ENCODE measurements around the gene MATR3.

The MATR3 gene

GRCh38 chr5:139296862-139297326, 3.4 kb downstream of the MATR3 start:
- CTCF ChIA-PET: no interaction called here
- no peak for DNase-seq (ENCODE audit: extremely low spot score)
- POLR2A ChIA-PET: interaction anchor here (0.7 to 4.4 kb wide), 3 partner anchors 11 to 45 kb away, joined by 3 to 104 read pairs (median 4); no protein-coding TSS in a partner anchor
- TF ChIP-seq SUZ12 (IDR thresholded peaks at IDR 0.05) (no peak), HDGF (IDR thresholded peaks at IDR 0.05; ENCODE audit: borderline replicate concordance) (no peak), SP1 (IDR thresholded peaks at IDR 0.05) (no peak), L3MBTL2 (conservative IDR thresholded peaks at IDR 0.05) (no peak), CTBP1 (IDR thresholded peaks at IDR 0.05; ENCODE audit: borderline replicate concordance) (no peak), PKNOX1 (IDR thresholded peaks at IDR 0.05) (no peak; the same call in 1 of the 2 replicates), FOXK2 (IDR thresholded peaks at IDR 0.05) (no peak), FOXA1 (IDR thresholded peaks at IDR 0.05) (no peak), ELF4 (IDR thresholded peaks at IDR 0.05) (no peak), ZNF384 (IDR thresholded peaks at IDR 0.05) (no peak), TARDBP (IDR thresholded peaks at IDR 0.05) (no peak), FOXM1 (IDR thresholded peaks at IDR 0.05; ENCODE audit: borderline replicate concordance) (no peak), BHLHE40 (IDR thresholded peaks at IDR 0.05; ENCODE audit: borderline replicate concordance) (no peak), NFRKB (IDR thresholded peaks at IDR 0.05) (no peak), LEF1 (IDR thresholded peaks at IDR 0.05; ENCODE audit: borderline replicate concordance) (no peak), ARNT (IDR thresholded peaks at IDR 0.05) (no peak)

GRCh38 chr5:139297439-139298133, 4.0 kb downstream of the MATR3 start:
- ChIA-PET CTCF (no interaction called here), POLR2A (interaction anchor here (1.0 to 4.4 kb wide), 4 partner anchors 10 to 45 kb away, joined by 3 to 104 read pairs (median 5); no protein-coding TSS in a partner anchor)
- TF ChIP-seq FOXK2 (IDR thresholded peaks at IDR 0.05): no peak
- no peak for TF ChIP-seq FOXM1 (IDR thresholded peaks at IDR 0.05; ENCODE audit: borderline replicate concordance)
- TF ChIP-seq SP1 (IDR thresholded peaks at IDR 0.05): no peak
- TF ChIP-seq LEF1 (IDR thresholded peaks at IDR 0.05; ENCODE audit: borderline replicate concordance): 0 out of 2 replicates have a peak, but pooled peaks have one; percentile 19
- no peak for TF ChIP-seq TARDBP (IDR thresholded peaks at IDR 0.05)
- no peak for TF ChIP-seq FOXA1 (IDR thresholded peaks at IDR 0.05)
- no peak for TF ChIP-seq HDGF (IDR thresholded peaks at IDR 0.05; ENCODE audit: borderline replicate concordance)
- TF ChIP-seq NFRKB (IDR thresholded peaks at IDR 0.05): no peak
- TF ChIP-seq CTBP1 (IDR thresholded peaks at IDR 0.05; ENCODE audit: borderline replicate concordance): no peak
- no peak for TF ChIP-seq BHLHE40 (IDR thresholded peaks at IDR 0.05; ENCODE audit: borderline replicate concordance)
- no peak for TF ChIP-seq L3MBTL2 (conservative IDR thresholded peaks at IDR 0.05)
- peak; percentile 71 for TF ChIP-seq PKNOX1 (IDR thresholded peaks at IDR 0.05)
- no peak for TF ChIP-seq ZNF384 (IDR thresholded peaks at IDR 0.05)
- TF ChIP-seq ELF4 (IDR thresholded peaks at IDR 0.05): no peak
- TF ChIP-seq ARNT (IDR thresholded peaks at IDR 0.05): no peak
- DNase-seq (ENCODE audit: extremely low spot score): no peak

- POLR2A ChIA-PET: interaction anchor here (1.0 to 1.2 kb wide), 2 partner anchors 9 to 44 kb away, joined by 3 to 6 read pairs; no protein-coding TSS in a partner anchor
- TF ChIP-seq SUZ12 (IDR thresholded peaks at IDR 0.05): no peak
- TF ChIP-seq ARNT (IDR thresholded peaks at IDR 0.05): no peak
- TF ChIP-seq L3MBTL2 (conservative IDR thresholded peaks at IDR 0.05): no peak
- no peak for TF ChIP-seq NFRKB (IDR thresholded peaks at IDR 0.05)
- no peak for TF ChIP-seq FOXA1 (IDR thresholded peaks at IDR 0.05)
- TF ChIP-seq HDGF (IDR thresholded peaks at IDR 0.05; ENCODE audit: borderline replicate concordance): no peak
- TF ChIP-seq LEF1 (IDR thresholded peaks at IDR 0.05; ENCODE audit: borderline replicate concordance): no peak
- TF ChIP-seq BHLHE40 (IDR thresholded peaks at IDR 0.05; ENCODE audit: borderline replicate concordance): no peak
- no peak for TF ChIP-seq PKNOX1 (IDR thresholded peaks at IDR 0.05)
- no peak for TF ChIP-seq ELF4 (IDR thresholded peaks at IDR 0.05)
- no peak for TF ChIP-seq FOXM1 (IDR thresholded peaks at IDR 0.05; ENCODE audit: borderline replicate concordance)
- TF ChIP-seq ZNF384 (IDR thresholded peaks at IDR 0.05): no peak
- TF ChIP-seq TARDBP (IDR thresholded peaks at IDR 0.05): no peak
- TF ChIP-seq FOXK2 (IDR thresholded peaks at IDR 0.05): no peak
- TF ChIP-seq SP1 (IDR thresholded peaks at IDR 0.05): no peak
- TF ChIP-seq CTBP1 (IDR thresholded peaks at IDR 0.05; ENCODE audit: borderline replicate concordance): no peak
- CTCF ChIA-PET: no interaction called here
- DNase-seq (ENCODE audit: extremely low spot score): no peak
These were observed 4.7 kb downstream of the MATR3 start for GRCh38 chr5:139298242-139298641.

- DNase-seq (ENCODE audit: extremely low spot score): no peak
- ChIA-PET POLR2A (interaction anchor here (0.8 kb wide), 1 partner anchor 42 kb away, joined by 5 read pairs; the partner anchor contains the start of gene PAIP2), CTCF (interaction anchor here (0.6 to 1.6 kb wide), 2 partner anchors 24 to 474 kb away, joined by 3 to 4 read pairs; no protein-coding TSS in a partner anchor)
- TF ChIP-seq SP1 (IDR thresholded peaks at IDR 0.05) (no peak), CTBP1 (IDR thresholded peaks at IDR 0.05; ENCODE audit: borderline replicate concordance) (no peak), PKNOX1 (IDR thresholded peaks at IDR 0.05) (no peak), ZNF384 (IDR thresholded peaks at IDR 0.05) (no peak), HDGF (IDR thresholded peaks at IDR 0.05; ENCODE audit: borderline replicate concordance) (no peak), ELF4 (IDR thresholded peaks at IDR 0.05) (no peak), FOXK2 (IDR thresholded peaks at IDR 0.05) (no peak), NFRKB (IDR thresholded peaks at IDR 0.05) (no peak), FOXA1 (IDR thresholded peaks at IDR 0.05) (no peak), ARNT (IDR thresholded peaks at IDR 0.05) (no peak), TARDBP (IDR thresholded peaks at IDR 0.05) (no peak), SUZ12 (IDR thresholded peaks at IDR 0.05) (no peak), BHLHE40 (IDR thresholded peaks at IDR 0.05; ENCODE audit: borderline replicate concordance) (no peak), LEF1 (IDR thresholded peaks at IDR 0.05; ENCODE audit: borderline replicate concordance) (no peak), L3MBTL2 (conservative IDR thresholded peaks at IDR 0.05) (no peak), FOXM1 (IDR thresholded peaks at IDR 0.05; ENCODE audit: borderline replicate concordance) (no peak)
These were observed 5.9 kb downstream of the MATR3 start for GRCh38 chr5:139299486-139299885.

Data from HEK293T (cell line).